Measurements from ENCODE around the gene RNU5D-1. TPM values are rescaled to one million over a fixed set of nuclear protein-coding genes. Genes with fewer than 3 reads are reported as not detected.

RNU5D-1 gene
- total RNA-seq, 2 donors from 2014 or later: not detected

DNA sequence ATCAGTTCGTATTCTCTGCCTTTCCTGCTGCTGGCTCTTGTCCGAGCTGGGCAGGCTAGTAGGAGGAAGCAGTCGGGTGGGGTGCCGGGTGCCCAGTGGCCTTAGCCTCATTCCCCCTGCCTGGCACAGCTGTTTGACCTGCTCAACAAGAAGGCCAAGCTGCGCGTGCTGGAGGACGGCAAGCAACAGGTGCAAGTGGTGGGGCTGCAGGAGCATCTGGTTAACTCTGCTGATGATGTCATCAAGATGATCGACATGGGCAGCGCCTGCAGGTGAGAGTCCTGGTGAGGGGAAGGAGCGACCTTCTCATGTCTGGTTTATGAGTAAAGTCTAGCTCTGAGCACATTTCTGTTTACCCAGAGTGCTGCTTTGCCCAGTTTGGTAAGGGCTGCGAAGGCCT lies 28.1 kb upstream of the RNU5D-1 start:
- Histone ChIP-seq H3K9ac (ENCODE audit: low read depth in 2 of 2, low read length in 2 of 2) (no peak overlapping the region), H3K36me3 (no peaks in the 10 kb centered on the region), H3K9me3 (no peaks in the 10 kb centered on the region), H3K27ac (no peak overlapping the region), H3K4me1 (no peaks in the 10 kb centered on the region), H3K27me3 (no peaks in the 10 kb centered on the region), H3K4me3 (no peak overlapping the region)
- TF ChIP-seq, protein P1, sequence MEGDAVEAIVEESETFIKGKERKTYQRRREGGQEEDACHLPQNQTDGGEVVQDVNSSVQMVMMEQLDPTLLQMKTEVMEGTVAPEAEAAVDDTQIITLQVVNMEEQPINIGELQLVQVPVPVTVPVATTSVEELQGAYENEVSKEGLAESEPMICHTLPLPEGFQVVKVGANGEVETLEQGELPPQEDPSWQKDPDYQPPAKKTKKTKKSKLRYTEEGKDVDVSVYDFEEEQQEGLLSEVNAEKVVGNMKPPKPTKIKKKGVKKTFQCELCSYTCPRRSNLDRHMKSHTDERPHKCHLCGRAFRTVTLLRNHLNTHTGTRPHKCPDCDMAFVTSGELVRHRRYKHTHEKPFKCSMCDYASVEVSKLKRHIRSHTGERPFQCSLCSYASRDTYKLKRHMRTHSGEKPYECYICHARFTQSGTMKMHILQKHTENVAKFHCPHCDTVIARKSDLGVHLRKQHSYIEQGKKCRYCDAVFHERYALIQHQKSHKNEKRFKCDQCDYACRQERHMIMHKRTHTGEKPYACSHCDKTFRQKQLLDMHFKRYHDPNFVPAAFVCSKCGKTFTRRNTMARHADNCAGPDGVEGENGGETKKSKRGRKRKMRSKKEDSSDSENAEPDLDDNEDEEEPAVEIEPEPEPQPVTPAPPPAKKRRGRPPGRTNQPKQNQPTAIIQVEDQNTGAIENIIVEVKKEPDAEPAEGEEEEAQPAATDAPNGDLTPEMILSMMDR (IDR thresholded peaks at IDR 0.05): no peak
- intact Hi-C loops (cut with DNase I): no loop called here
- no peak for DNase-seq

DNA sequence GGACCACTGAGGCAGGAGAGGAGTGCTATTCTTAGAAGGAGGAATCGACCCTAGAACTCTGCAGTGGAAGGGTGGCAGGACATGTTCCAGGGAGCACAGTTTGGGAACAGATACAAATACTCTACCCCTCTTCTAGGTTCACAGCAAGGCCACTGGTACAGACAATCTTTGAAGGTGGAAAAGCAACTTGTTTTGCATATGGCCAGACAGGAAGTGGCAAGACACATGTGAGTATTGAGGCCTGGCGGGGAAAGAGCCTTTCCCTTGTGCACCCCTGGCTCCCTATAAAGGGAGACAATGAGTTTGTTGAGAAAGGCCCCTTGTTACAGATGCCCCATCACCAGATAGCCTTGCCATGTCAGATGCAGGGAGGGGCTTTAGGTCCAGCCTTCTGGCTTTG lies 26.4 kb upstream of the RNU5D-1 start:
- intact Hi-C loops (cut with DNase I): no loop called here
- Histone ChIP-seq H3K36me3 (no peaks in the 10 kb centered on the region), H3K9me3 (no peaks in the 10 kb centered on the region), H3K4me3 (no peak overlapping the region), H3K9ac (ENCODE audit: low read depth in 2 of 2, low read length in 2 of 2) (no peak overlapping the region), H3K27me3 (no peaks in the 10 kb centered on the region), H3K27ac (no peak overlapping the region), H3K4me1 (no peaks in the 10 kb centered on the region)
- TF ChIP-seq, protein P1 (IDR thresholded peaks at IDR 0.05): no peak
- DNase-seq: no peak

DNA sequence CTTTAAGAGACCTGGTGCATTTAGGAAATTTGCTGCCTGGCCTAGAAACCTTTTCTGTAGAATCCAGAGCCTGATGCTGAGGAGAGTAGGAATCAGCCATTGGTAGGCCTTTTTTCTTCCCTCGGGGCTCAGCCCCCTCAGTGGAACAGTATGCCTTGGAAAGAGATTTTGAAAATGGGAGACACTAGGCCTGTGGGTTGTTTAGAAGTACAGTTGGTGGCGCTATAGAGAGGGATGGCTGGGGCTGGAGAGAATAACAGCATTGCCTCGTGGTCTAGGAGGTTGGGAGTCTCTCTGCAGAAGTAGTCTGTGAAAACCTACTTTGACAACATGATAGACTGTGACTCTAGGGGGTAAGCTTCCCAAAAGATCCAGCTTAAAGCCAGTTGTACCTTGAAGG lies 16.9 kb upstream of the RNU5D-1 start:
- intact Hi-C loops (cut with DNase I): no loop called here
- Histone ChIP-seq H3K27ac (no peak overlapping the region), H3K27me3 (no peaks in the 10 kb centered on the region), H3K36me3 (no peaks in the 10 kb centered on the region), H3K4me1 (no peaks in the 10 kb centered on the region), H3K4me3 (no peak overlapping the region), H3K9me3 (no peaks in the 10 kb centered on the region), H3K9ac (ENCODE audit: low read depth in 2 of 2, low read length in 2 of 2) (no peak overlapping the region)
- no peak for DNase-seq
- TF ChIP-seq, protein P1 (IDR thresholded peaks at IDR 0.05): no peak

DNA sequence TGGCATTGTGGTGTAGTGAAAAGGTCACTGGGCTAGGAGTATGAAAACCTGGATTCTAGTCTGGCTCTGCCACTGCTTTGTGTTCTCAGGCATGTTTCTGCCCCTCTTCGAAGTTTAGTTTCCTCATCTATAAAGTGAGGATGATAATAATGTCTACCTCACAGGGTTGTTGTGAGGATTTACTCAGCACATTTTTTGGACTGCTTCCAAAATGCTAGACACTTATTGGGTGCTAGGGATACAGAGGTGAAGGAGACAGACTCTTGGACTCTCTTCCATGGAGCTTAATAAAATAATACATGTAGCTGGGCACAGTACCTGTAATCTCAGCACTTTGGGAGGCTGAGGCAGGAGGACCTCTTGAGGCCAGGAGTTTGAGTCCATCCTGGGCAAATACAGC lies 12.2 kb upstream of the RNU5D-1 start:
- H3K4me3 ChIP-seq: no peak overlapping the region
- DNase-seq: no peak
- no peaks in the 10 kb centered on the region for H3K27me3 ChIP-seq
- TF ChIP-seq, protein P1 (IDR thresholded peaks at IDR 0.05): no peak
- intact Hi-C loops (cut with DNase I): no loop called here
- H3K9ac ChIP-seq (ENCODE audit: low read depth in 2 of 2, low read length in 2 of 2): no peak overlapping the region
- H3K9me3 ChIP-seq: no peaks in the 10 kb centered on the region
- no peak overlapping the region for H3K27ac ChIP-seq
- H3K4me1 ChIP-seq: peaks cover 5% of the 10 kb centered on the region
- H3K36me3 ChIP-seq: no peaks in the 10 kb centered on the region

DNA sequence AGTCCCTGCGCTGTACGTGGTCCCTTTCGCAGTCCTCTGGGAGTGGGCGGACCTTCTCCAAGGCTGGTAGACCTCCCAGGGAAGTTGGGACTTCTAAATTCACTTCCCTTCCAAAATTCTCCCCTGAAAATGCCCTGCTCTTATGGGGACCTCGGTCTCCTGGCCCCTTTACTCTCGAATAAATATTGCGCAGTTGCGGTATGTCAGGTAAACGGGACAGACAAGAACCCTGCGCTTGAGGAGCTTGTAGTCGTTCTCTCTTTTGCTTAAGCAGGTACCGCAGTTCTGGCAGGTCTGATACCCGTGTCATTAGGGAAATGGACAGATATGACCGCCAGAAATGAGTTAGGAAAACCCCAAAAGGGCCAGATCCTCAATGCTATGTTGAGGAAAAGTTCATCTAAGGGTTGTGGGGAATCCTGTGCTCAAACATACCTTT lies 9.2 kb upstream of the RNU5D-1 start:
- peak; percentile 30 for DNase-seq
- Histone ChIP-seq H3K9me3 (no peaks in the 10 kb centered on the region), H3K4me3 (peak overlapping the region; percentile 50), H3K27me3 (no peaks in the 10 kb centered on the region), H3K4me1 (peaks cover 5% of the 10 kb centered on the region), H3K27ac (no peak overlapping the region), H3K36me3 (no peaks in the 10 kb centered on the region), H3K9ac (ENCODE audit: low read depth in 2 of 2, low read length in 2 of 2) (peak overlapping the region; percentile 19 to 82)
- intact Hi-C loops (cut with DNase I): no loop called here
- TF ChIP-seq, protein P1 (IDR thresholded peaks at IDR 0.05): no peak
